Loucy (cell line): ENCODE results near the gene PLPP3.

Experiments
- H2AFZ ChIP-seq: fragments of 200-600 bp; sonication (generic); 2 replicates; pipeline ENCODE4 v1.6.0; 2016; ENCODE audit warnings: antibody characterized with exemption, mild to moderate bottlenecking, low read length, moderate library complexity
- H3F3A ChIP-seq: fragments of 200-600 bp; 2 replicates; pipeline ENCODE4 v1.6.0; 2016; ENCODE audit warnings: antibody characterized with exemption, low read depth, mild to moderate bottlenecking
- H3K27me3 ChIP-seq: fragments of 200-600 bp; sonication (generic); 2 replicates; pipeline ENCODE4 v1.6.1; 2014; ENCODE audit warnings: low read length, mild to moderate bottlenecking; ENCODE audit not compliant: insufficient read depth, poor library complexity, severe bottlenecking
- H3K36me3 ChIP-seq: fragments of 200-600 bp; sonication (generic); 2 replicates; pipeline ENCODE4 v1.6.1; 2016; ENCODE audit warnings: low read length; ENCODE audit not compliant: insufficient read depth
- H3K4me1 ChIP-seq: fragments of 200-600 bp; sonication (generic); 2 replicates; pipeline ENCODE4 v1.5.1; 2014; ENCODE audit warnings: low read length, mild to moderate bottlenecking; ENCODE audit not compliant: insufficient read depth, poor library complexity, severe bottlenecking
- H3K4me2 ChIP-seq: fragments of 200-600 bp; sonication (generic); 2 replicates; pipeline ENCODE4 v1.6.0; 2014; ENCODE audit warnings: antibody characterized with exemption, low read length, low read depth, mild to moderate bottlenecking; ENCODE audit not compliant: poor library complexity, severe bottlenecking
- H3K4me3 ChIP-seq: fragments of 200-600 bp; sonication (generic); 2 replicates; pipeline ENCODE4 v1.5.1; 2014; ENCODE audit warnings: low read length, mild to moderate bottlenecking, mixed read lengths; ENCODE audit not compliant: poor library complexity, severe bottlenecking
- H3K79me2 ChIP-seq: fragments of 200-600 bp; sonication (generic); 2 replicates; pipeline ENCODE4 v1.6.1; 2014; ENCODE audit warnings: low read length; ENCODE audit not compliant: insufficient read depth
- H3K9ac ChIP-seq: fragments of 200-600 bp; sonication (generic); 2 replicates; pipeline ENCODE4 v1.6.0; 2014; ENCODE audit warnings: mild to moderate bottlenecking, low read depth, low read length, moderate library complexity; ENCODE audit not compliant: poor library complexity, severe bottlenecking
- H3K9me2 ChIP-seq: fragments of 200-600 bp; sonication (generic); replicated peaks from 2 replicates; pipeline ENCODE4 v1.6.1; 2016; ENCODE audit warnings: low read depth, low read length, mixed read lengths
- H3K9me3 ChIP-seq: fragments of 200-600 bp; sonication (generic); 2 replicates; pipeline ENCODE4 v1.6.1; 2014; ENCODE audit warnings: mild to moderate bottlenecking, antibody characterized with exemption, low read length, low read depth; ENCODE audit not compliant: insufficient read depth
- H4K20me1 ChIP-seq: fragments of 200-600 bp; sonication (generic); 2 replicates; pipeline ENCODE4 v1.6.0; 2014; ENCODE audit warnings: antibody characterized with exemption, low read length, mild to moderate bottlenecking; ENCODE audit not compliant: insufficient read depth, poor library complexity, severe bottlenecking
- EZH2phosphoT487 ChIP-seq: fragments of 200-600 bp; IDR thresholded peaks from 2 replicates; pipeline ENCODE4 v1.6.1; 2018; ENCODE audit warnings: antibody characterized with exemption, mild to moderate bottlenecking, moderate library complexity, borderline replicate concordance
- TF ChIP-seq, protein P1 (sequence below): fragments of 200-600 bp; sonication (generic); conservative IDR thresholded peaks from 2 replicates; pipeline ENCODE4 v1.5.1; 2014; ENCODE audit warnings: mild to moderate bottlenecking, antibody characterized with exemption, low read length

Gene PLPP3

DNA sequence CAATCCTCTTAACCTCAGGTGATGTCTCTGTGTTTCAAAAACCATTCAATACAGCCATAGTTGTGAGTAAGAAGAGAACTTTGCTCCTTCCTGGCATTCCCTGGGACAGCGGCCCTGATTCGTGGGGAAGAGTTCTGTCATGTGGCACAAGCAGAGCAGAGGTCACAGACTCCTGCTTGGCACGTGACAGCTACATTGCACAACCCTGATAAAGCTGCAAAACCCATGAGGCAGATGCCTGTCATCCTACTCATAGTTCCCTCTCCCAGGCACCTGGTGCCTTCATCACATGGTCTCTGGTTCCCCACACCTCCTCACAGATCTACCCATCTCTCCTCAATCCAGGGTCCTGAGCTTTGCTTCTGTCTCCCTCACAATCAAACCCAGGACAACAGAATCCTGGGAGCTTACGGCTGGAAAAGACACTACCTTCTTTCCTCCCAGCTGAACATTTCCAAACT is 70.8 kb downstream of the PLPP3 start:
- Histone ChIP-seq H3K79me2 (no peaks in the 10 kb centered on the region), H3K4me1 (no peaks in the 10 kb centered on the region), H3K4me3 (no peak overlapping the region), H3K9me2 (no peaks in the 10 kb centered on the region), H3K9me3 (no peaks in the 10 kb centered on the region), H2AFZ (no peak overlapping the region), H3F3A (no peaks in the 10 kb centered on the region), H3K27me3 (no peaks in the 10 kb centered on the region), H3K4me2 (no peak overlapping the region), H4K20me1 (no peaks in the 10 kb centered on the region), H3K9ac (no peak overlapping the region), H3K36me3 (no peaks in the 10 kb centered on the region)
- TF ChIP-seq EZH2phosphoT487: no peak
- TF ChIP-seq, protein P1, sequence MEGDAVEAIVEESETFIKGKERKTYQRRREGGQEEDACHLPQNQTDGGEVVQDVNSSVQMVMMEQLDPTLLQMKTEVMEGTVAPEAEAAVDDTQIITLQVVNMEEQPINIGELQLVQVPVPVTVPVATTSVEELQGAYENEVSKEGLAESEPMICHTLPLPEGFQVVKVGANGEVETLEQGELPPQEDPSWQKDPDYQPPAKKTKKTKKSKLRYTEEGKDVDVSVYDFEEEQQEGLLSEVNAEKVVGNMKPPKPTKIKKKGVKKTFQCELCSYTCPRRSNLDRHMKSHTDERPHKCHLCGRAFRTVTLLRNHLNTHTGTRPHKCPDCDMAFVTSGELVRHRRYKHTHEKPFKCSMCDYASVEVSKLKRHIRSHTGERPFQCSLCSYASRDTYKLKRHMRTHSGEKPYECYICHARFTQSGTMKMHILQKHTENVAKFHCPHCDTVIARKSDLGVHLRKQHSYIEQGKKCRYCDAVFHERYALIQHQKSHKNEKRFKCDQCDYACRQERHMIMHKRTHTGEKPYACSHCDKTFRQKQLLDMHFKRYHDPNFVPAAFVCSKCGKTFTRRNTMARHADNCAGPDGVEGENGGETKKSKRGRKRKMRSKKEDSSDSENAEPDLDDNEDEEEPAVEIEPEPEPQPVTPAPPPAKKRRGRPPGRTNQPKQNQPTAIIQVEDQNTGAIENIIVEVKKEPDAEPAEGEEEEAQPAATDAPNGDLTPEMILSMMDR: no peak

DNA sequence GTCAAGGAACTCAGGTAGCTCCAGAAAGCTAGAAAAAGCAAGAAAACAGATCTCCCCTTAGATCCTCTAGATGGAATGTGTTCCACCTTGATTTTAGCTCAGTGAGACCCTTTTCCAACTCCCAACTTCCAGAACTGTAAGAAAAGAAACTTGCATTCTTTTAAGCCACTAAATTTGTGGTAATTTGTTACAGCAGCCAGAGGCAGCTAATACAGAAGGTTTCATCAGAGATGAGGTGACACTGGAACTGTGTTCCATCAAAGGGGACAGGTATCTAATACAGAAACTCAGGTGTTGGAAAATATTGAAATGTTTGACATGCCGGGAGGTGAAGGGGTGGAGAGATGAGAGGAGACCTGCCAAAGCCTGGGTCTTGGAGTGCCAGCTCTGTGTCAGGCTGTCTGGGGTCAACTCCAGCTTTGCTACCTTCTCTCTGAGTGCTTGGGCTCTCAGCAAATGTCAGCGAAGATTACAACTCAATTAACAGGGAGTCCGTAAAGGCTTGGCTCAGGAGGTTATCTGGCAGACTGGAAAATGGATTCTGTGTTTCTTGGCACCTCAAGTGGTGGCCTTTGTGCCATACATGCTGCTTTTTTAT is 71.3 kb downstream of the PLPP3 start:
- H3K27me3 ChIP-seq: no peaks in the 10 kb centered on the region
- H3K36me3 ChIP-seq: no peaks in the 10 kb centered on the region
- no peak overlapping the region for H2AFZ ChIP-seq
- TF ChIP-seq, protein P1: no peak
- no peak for TF ChIP-seq EZH2phosphoT487
- no peaks in the 10 kb centered on the region for H3K9me2 ChIP-seq
- no peak overlapping the region for H3K4me3 ChIP-seq
- H3K4me2 ChIP-seq: no peak overlapping the region
- H3K9ac ChIP-seq: no peak overlapping the region
- no peaks in the 10 kb centered on the region for H3F3A ChIP-seq
- no peaks in the 10 kb centered on the region for H3K9me3 ChIP-seq
- no peaks in the 10 kb centered on the region for H4K20me1 ChIP-seq
- no peaks in the 10 kb centered on the region for H3K79me2 ChIP-seq
- H3K4me1 ChIP-seq: no peaks in the 10 kb centered on the region

DNA sequence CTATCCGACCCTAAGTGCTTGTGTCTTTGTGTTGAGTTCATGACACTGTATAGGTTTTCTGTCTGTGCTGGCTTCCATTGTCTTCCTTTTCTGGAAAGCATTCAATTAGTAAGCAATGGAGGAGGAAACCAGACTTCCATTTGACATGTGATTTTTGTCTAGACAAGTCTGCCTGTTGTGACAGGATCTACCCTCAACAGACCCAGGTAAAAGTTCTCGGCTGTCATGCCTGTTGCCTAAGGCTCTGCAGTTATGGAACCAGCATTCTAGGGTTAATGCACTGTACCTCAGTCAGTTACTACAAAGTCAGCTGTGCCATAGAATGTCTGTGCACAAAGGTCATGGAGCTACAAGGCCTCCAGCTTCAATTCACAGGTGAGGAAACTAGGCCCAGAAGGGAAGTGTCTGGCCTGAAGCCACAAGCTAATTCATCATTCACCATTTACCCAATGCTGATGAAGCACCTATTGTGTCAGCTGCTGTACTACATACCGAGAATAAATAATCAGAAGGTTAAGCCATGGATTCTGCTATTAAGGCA is 72.3 kb downstream of the PLPP3 start:
- Histone ChIP-seq H3K79me2 (no peaks in the 10 kb centered on the region), H3F3A (no peaks in the 10 kb centered on the region), H3K4me1 (no peaks in the 10 kb centered on the region), H3K9me3 (no peaks in the 10 kb centered on the region; the same call in 1 of the 2 replicates), H4K20me1 (no peaks in the 10 kb centered on the region), H3K36me3 (no peaks in the 10 kb centered on the region), H3K4me2 (no peak overlapping the region), H3K9ac (no peak overlapping the region), H3K9me2 (no peaks in the 10 kb centered on the region; the same call in 1 of the 2 replicates), H2AFZ (no peak overlapping the region), H3K27me3 (no peaks in the 10 kb centered on the region), H3K4me3 (no peak overlapping the region)
- TF ChIP-seq, protein P1: no peak
- no peak for TF ChIP-seq EZH2phosphoT487
